Fibroblast of skin of abdomen (primary cell): ENCODE data around the gene HPCAL1.
"Not testable (repeated sequence)": the region's sequence is repeated elsewhere in the genome, so short reads cannot be mapped to it uniquely, and the experiment has no call there.

Experiments used
- DNase-seq: peaks from one replicate; pipeline ENCODE4 v3.0.0-alpha.2; 2013

Gene HPCAL1

DNA sequence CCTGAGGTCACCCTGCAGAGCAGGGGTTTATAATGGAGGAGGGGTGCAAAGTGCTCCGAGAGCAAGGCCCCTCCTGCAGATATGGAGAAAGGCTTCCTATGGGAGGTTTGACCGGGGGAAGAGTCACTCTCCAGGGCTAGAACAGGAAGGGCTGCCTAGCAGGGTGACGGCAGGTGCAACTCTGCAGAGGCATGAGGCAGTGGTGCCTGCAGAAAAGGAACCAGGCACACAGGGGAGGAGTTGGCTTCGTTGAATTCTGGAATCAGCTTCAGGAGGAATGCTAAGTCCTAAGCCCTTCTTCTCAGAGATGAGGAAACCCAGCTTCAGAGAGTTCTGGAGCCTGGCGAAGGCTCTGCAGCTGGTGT lies 17.5 kb upstream of the HPCAL1 start:
- no peak for DNase-seq

DNA sequence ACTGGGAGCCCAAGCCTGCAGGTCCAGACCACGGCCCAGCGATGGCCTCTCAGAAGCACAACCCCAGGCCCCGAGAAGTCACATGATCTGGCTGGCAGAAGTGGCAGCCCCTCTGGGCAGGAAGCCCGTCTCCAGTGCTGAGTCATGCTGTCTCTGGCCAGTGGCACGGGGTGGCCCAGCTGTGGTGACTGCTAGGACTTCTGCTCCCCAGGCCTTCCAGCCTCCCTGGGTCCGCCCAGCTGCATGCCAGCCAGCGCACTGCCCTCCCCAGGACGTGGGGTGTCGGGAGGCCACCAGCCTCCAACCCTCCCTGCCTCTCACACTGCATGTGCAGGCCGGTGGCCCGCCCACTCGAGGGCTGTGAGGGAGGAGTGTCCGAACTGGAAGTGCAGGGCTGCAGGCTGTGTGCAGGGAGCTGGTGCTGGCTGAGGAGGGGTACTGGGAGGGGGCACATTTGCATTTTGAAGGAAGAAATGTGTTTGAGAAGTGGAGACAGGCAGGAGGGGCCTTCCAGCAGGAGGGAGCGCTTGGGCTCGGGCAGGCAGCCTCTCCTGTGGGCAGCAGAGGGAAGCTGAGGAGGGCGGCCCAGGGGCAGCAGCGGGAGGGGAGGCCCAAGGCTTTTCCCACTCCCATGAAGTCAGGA lies 17.0 kb upstream of the HPCAL1 start:
- no peak for DNase-seq

DNA sequence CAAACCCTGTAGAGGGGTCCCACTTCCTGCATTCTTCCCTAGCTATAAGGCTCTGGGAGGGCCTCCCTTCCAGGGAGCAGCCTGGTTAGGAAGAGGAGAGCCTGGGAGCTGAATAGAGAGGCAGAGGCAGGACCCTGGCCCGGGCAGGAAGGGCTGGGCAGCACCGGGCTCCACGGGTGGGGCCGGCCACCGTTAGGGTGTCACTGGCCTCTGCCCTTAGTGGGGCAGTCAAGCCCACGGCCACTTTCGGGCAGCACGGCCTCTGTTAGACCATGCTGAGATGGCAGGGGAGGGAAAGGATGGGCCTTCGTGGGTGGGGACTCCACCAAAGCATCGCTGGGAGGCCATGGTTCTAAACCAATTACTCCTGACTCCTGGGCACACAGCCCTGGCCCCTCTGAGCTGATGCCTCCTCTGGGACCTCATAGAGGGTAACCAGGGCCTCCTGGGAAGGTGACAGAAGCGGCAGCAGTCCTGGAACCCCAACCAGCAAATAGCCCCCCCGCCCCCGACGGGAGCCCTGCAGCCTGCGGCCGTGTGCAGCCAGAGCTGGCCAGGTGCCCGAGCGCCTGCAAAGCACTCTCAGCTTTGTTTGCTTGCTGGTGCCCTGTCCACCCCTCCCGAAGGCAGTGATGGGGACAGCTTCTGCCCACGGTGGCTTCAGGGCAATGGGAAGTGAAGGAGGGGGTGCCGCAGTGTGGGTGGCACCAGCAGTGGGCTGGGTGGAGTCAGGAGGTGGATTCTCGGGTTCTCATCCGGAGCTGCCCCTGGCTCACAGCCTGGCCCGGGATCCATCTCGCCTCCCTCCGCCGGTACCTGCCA lies 16.3 kb upstream of the HPCAL1 start:
- DNase-seq = no peak

DNA sequence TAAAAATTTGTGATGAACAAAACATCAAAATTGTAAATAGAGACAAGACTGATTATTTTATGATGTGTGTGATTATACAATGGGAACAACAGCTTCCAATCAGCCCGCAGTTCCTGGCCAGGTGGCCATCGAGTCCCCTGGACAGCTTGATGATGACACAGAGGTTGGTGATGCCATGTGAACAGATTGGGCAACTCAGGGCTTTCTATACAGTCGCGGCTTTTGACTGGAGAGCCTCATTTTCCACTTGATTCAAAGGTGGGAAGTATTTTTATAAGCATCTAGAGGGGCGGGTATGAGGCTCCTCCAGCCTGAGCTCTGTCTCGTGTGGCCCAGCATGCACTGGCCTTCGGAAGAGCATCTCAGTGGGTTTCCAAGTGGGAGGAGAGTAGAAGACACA lies 14.9 kb upstream of the HPCAL1 start:
- no peak for DNase-seq

DNA sequence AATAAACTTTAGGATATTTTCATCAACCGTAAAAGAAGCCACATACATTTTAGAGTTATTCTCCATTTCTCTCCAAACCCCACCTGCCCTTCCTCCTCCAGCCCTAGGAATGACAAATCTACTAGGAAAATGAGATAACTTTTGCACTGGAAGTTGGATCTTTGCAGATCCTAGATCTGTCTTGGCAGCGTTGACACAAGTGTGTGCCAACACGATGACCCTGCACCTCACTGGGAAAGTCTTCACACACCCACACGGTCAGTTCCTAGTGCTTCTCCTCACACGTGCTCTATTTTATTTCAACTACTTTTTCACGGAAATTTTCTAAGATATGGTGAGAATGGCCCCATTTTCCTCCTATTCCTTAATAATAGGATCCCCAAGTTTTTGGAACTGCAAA lies 14.1 kb upstream of the HPCAL1 start:
- DNase-seq = no peak

DNA sequence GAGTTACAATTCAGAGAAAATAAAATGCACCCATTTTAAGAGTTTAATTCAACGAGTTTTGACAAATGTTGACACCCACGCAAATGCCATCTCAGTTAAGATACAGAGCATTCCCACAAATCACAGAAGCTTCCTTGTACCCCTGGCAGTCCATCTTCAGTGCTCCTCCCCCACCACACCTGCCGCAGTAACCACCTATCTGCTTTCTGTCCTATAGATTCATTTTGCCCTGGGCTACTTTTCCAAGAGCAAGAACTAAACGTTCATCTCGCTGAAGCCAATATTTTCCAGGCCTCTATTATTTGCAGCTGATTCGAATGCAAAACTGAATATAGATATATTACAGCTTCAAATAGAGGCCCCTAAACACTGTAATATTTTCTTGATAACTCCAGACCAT lies 13.4 kb upstream of the HPCAL1 start:
- no peak for DNase-seq

DNA sequence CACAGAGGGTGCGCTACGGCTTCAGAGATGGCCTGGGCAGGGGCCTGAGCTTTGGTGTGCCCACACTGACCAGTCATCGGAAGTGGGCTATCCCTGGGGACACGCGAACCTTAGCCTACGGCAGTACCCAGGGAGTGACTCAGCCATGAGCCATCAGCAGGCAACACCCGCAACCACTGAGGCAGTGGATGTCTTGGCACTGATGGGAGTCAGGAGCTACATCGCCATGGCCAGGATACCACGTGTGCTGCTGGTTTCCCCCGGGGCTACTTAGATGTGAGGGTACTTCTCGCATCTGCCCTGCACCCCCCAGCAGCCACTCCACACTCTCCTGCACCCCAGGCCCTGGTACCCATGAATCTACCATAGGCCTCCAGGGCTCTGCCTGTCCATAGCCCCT lies 12.8 kb upstream of the HPCAL1 start:
- DNase-seq = no peak

DNA sequence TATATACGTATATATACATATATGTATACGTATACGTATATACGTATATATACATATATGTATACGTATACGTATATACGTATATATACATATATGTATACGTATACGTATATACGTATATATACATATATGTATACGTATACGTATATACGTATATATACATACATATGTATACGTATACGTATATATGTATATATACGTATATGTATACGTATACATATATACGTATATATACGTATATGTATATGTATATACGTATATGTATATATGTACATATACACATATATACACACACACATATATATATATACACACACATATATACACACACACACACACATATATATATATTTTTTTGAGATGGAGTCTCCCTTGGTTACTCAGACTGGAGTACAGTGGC lies 11.3 kb upstream of the HPCAL1 start:
- not testable (repeated sequence) for DNase-seq

DNA sequence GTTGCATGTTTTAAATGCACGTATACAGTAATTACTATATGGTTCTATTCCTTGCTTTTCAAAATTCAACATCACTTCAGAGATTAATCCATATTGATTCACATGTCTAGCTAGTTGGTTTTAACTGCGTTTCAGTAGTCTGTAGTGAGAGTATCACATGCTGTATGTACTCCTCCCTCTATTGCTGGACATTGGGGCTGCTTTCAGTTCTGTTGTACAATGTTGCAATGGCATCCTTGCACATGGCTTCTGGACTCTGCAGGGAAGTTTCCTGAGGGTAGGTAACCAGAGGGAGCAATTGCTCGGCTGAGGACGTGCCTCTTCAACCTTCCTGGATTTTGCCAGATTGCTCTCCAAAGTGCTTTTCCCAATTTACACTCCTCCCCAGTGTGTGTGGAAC lies 10.7 kb upstream of the HPCAL1 start:
- no peak for DNase-seq

DNA sequence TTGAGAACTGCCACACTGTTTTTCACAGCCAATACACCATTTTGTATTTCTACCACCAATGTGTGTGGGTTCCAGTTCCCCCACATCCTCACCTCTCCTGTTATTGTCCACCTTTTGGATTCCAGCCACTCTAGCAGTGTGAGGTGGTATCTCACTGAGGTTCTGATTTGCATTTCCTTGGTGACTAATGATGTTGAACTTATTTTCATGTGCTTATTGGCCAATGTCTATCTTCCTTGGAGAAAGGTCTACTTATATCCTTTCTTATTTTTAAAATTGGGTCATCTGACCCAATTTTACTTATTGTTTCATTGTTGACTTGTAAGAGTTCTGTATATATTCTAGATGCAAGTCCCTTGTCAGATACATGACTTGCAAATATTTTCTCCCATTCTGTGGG lies 9.1 kb upstream of the HPCAL1 start:
- DNase-seq = no peak

DNA sequence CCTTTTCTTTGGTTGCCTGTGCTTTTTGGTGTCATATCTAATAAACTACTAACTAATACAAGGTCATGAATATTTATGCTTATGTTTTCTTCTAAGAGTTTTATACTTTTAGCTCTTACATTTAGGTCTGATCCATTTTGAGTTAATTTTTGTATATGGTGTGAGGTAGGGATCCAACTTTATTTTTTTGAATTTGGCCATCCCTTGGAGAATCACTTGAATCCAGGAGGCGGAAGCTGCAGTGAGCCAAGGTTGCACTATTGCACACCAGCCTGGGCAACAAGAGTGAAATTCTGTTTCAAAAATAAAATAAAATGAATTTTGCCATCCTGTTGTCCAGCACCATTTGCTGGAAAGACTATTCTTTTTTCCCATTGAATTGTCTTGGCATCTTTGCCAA lies 8.6 kb upstream of the HPCAL1 start:
- DNase-seq = no peak

DNA sequence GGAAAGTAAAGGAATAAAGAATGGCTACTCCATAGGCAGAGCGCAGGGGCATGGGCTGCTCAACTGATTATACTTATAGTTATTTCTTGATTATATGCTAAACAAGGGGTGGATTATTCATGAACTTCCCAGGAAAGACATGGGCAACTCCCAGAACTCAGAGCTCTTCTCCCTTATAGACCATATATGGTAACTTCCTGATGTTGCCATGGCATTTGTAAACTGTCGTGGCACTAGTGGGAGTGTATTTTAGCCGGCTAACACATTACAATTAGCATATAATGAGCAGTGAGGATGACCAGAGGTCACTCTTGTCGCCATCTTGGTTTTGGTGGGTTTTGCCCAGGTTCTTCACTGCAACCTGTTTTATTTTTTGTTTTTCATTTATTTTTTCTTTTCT lies 7.1 kb upstream of the HPCAL1 start:
- not testable (repeated sequence) for DNase-seq

DNA sequence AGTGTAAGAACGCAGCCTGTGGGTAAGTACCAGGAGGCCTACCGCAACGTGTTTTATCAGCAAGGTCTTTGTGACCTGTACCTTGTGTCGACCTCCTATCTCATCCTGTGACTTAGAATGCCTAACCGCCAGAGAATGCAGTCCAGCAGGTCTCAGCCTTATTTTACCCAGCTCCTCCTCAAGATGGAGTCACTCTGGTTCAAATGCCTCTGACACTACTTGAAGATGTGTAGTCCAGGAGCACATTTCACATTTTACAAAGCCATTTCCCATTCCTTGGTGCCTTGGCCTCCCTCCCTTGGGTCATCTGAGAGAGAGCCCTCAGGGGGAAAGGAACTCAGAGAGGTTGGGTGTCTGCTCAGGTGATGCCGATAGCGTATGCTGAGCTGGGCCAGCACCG lies 6.6 kb upstream of the HPCAL1 start:
- DNase-seq = no peak

DNA sequence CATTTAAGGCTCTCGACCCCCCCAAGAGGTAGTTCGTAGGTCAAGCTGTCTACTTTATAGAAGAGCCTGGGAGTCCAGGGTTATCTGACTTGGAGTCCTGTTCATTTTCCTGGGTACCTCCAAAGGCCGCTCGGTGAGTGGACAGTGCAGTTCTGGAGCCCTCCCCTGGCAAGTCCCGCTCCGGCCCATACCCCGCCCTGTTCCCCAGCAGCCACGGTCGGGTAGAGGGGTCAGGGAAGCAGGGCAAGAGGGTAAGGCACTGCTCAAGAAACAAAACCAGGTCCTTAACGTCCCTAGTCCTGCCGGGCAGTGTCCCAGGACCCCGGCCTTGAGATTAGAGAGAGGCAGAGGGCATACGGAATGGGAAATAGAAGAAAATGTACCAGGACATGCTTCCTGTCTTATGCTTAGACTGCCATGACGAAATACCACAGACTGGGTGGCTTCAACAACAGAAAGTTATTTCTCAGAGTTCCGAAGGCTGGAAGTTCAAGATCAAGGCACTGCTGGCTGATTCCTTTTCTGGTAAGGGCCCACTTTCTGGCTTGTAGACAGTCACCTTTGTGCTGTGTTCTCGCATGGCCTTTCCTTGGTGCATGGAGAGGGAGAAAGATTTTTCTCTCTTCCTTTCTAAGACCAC lies 5.4 kb upstream of the HPCAL1 start:
- DNase-seq = no peak

DNA sequence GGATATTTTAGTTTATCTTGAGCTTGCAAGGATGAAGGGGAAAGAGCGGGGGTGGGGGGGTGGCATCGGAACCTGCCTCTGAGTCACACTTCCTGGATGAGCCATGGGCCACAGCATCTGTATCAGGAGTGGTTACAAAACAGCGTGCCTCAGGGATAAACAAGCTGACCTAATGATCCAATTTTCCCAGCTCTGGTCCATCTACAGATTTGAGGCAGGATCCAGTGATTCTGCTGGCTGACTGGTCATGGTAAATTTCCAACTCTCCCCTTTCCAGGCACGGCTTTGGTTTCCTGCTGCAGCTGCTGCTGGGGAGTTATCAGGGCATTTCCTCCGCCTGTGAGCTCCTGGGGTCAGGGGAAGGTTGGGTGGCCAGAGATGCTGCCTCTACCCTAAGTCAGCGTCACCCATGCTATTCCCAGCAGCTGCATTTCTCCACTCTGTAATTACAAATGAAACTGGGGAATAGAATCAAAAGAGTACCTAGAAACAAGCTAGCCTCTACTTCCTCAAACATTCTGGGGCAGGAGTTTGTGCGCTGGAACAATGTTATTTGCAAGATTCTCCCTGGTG lies 4.7 kb upstream of the HPCAL1 start:
- peak; percentile 68 for DNase-seq

DNA sequence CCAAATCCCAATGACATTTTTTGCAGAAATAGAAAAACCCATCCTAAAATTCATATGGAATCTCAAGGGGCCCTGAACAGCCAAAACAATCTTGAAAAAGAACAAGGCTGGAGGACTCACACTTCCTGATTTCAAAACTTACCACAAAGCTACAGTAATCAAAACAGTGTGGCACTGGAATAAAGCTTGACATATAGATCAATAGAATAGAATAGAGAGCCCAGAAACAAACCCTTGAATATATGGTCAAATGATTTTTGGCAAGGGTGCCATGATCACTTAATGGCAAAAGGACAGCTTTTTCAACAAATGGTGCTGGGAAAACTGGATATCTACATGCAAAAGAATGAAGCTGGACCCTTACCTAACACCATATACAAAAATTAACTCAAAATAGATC lies 3.9 kb upstream of the HPCAL1 start:
- not testable (repeated sequence) for DNase-seq

DNA sequence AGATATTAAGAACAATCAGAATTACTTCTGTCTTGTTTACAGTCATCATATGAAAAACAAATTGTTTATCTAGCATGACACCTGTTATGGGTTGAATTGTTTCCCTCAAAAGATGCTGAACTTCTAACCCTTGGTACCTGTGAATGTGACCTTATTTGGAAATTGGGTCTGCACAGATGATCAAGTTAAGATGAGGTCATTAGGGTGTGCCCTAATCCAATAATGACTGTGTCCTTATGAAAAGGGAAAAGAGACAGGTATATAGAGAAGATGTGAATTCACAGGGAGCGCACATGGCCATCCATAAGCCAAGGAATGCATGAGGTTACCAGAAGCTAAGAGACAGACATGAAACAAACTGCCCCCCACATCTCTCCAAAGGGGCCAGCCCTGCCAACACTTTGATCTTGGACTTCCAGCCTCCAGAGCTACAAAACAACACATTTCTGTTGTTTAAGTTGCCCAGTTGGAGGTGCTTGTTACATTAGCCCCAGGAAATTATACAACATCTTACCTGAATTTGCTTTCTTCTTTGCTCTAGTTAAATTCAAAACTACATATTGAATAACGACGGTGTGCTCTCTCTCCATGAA lies 2.3 kb upstream of the HPCAL1 start:
- DNase-seq = no peak

DNA sequence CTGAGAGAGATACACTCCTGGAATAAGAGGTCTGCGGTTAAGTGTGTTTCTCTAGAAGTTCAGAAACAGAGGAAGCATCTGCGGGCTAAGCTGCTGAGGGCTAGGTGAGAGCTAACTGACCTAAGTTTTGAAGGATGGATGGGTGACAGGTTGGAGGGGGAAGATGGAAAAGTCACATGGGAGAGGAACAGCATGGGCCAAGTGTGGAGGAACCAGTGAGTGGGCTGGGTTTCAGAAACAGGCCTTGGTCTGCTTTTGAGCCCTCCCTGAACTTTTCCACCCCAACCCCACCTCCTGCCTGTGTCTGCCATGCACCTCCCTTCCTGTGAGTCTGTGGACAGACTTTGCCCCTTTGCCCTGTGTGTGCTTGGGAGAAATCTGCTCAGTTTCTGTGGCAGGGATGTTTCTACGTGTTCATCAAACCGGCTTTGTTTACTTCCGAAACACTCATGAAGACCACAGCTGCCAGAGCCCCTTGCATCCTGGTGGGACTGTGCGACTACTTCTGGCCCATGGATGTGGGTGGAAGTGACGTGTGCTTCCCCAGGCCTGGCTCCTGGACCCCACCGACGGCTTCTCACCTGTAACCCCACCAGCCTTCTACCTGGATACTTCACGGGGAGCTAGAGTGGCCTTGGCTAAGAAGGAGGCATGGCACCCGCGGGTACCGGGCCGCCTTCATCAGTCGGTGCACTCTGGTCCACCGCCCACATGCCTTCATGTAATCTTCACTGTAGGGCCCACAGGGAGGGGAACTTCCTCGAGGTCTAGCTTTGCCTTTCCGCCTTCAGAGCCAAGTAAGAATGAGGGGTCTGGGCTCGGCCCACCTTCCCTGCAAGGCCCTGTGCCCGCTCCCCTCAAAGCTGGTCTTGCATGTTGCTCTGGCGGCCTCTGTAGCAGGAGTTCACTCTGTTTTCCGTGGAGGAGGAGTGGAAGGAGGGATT lies 1.4 kb upstream of the HPCAL1 start:
- DNase-seq = no peak

DNA sequence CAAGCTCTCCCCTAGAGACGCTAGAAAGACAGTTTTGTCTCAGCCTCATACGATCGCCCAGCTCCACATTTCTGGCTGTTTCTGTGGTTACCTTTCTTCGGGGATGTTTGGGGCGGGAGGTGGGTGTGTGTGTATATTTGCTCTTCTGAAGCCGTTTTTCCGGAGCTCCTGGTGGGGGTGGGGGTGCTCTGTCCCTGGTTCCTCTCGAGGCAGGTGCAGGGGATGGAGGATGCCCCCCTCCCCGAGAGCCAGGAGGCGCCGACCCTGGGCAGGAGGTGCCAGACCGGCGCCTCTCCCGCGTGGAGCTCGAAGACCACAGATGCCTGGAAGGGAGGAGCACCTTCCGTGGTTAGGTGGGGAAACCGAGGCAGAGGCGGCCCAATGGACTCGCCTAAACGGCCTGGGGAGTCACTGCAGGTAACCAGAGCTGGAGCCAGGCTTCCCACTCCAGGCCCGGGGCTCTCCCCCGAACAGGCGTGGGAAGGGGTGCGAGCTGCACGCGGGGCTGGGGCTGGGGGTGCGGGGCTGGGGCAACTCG lies 694 bp upstream of the HPCAL1 start:
- DNase-seq = no peak

DNA sequence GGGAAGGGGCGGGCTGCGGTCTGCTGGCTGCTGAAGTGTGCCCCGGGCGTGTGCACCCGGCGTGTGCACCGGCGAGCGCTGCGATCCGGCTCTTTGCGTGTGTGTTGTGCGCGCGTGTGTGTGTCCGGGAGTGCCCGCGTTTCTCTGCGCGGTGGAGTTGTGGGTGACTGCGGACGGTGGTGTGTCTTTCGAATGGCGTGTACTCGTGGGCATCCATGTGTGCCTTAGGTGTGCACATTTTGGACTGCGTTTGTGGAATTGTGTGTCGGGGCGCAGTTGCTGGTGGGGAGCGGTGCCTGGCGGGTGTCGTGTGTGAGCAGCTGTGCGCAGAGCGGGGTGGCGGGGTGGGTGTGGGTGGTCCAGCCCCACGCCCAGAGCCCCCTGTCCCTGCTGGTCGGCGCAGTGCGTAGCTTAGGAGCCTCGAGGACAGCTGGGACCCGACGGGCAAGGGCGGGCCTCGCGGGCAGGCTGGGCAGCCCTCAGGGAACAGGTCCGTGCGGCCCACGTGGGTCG lies 533 bp downstream of the HPCAL1 start:
- DNase-seq = no peak

DNA sequence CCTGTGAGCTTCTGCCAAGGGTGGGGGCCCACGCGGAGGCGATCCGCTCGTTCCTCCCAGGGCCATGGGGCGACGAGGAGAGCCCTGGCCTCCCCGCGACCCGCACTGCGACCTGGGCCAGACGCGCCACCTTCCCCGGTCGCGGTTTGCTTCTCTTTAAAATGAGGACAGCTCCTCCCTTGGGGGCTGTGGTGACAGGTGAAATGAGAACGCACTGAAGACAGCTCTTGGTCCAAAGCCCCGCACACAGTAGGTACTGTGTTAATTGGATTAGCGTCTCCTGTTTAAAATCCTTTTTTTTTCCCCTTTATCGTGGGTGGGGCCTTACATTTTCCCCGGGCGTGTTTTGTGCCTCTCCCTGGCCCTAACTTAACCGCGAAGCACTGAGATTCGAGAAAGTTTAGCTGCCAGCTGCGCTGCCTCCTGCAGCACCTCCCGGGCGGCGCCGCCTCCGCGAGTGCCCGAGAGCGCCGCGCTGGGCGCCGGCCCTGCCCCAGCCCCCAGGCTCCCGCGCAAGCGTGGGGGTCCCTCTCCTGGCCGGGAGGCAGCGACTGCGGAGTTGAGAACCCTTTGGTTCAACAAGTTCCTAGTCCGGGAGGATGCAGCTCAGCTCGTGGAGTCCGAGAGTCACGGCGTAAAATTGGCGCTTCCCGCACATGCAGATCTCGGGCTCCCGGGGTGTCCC lies 1.1 kb downstream of the HPCAL1 start:
- peak; percentile 34 for DNase-seq
